Measurements from ENCODE around the gene NR6A1. TPM values are rescaled to one million over a fixed set of nuclear protein-coding genes. Genes with fewer than 3 reads are reported as not detected.

The NR6A1 gene
- total RNA-seq, 1 experiment from 2014 or later = 164 TPM

DNA sequence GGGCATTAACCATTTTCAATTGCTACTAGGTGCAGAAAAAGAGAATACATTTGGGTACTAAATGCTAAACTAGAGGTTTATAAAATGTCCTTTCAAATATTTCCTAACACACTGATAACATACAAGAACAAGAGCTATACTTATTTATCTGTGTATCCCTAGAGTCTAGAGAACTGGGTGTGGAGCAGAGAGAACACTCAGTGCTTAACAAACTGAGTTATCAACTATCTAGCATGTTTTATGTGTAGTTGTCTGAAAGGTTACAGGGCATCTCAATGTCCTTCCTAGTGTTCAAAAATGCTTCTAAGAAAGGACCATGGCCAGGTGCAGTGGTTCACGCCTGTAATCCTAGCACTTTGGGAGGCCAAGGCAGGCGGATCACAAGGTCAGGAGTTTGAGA, 40.3 kb downstream of the NR6A1 start:
- H3K4me3 Mint-ChIP-seq = no peak overlapping the region
- ChIA-PET CTCF (no interaction called here), POLR2A (interaction anchor here (0.7 kb wide), 2 partner anchors 19 to 198 kb away, joined by 3 to 5 read pairs; no protein-coding TSS in a partner anchor)
- H3K4me1 Mint-ChIP-seq = peaks cover 34% of the 10 kb centered on the region
- no peaks in the 10 kb centered on the region for H3K27me3 Mint-ChIP-seq (ENCODE audit: low read depth)
- no peak for DNase-seq (ENCODE audit: low spot score)
- peaks cover 31% of the 10 kb centered on the region for H3K36me3 Mint-ChIP-seq
- ATAC-seq = no peak
- no peaks in the 10 kb centered on the region for H3K9me3 Mint-ChIP-seq
- TF ChIP-seq ZBTB21 (CRISPR knock-in tag; IDR thresholded peaks at IDR 0.05; ENCODE audit: borderline replicate concordance) (no peak), ATF3 (CRISPR knock-in tag; conservative IDR thresholded peaks at IDR 0.05) (no peak), ZNF263 (CRISPR knock-in tag; IDR thresholded peaks at IDR 0.05; ENCODE audit: low read depth) (no peak), GRHL2 (CRISPR knock-in tag; IDR thresholded peaks at IDR 0.05; ENCODE audit: insufficient replicate concordance, severe bottlenecking) (no peak), SP1 (CRISPR knock-in tag; conservative IDR thresholded peaks at IDR 0.05) (no peak), ZBTB43 (CRISPR knock-in tag; IDR thresholded peaks at IDR 0.05) (no peak), HMGXB4 (CRISPR knock-in tag; IDR thresholded peaks at IDR 0.05) (no peak), ZNF423 (CRISPR knock-in tag; IDR thresholded peaks at IDR 0.05) (no peak), ZNF219 (CRISPR knock-in tag; IDR thresholded peaks at IDR 0.05; ENCODE audit: borderline replicate concordance) (no peak), CREB1 (CRISPR knock-in tag; IDR thresholded peaks at IDR 0.05) (no peak), SMAD3 (CRISPR knock-in tag; IDR thresholded peaks at IDR 0.05; ENCODE audit: borderline replicate concordance) (no peak), NFE2L1 (CRISPR knock-in tag; IDR thresholded peaks at IDR 0.05) (no peak), STAT6 (CRISPR knock-in tag; conservative IDR thresholded peaks at IDR 0.05; ENCODE audit: low read depth) (no peak), NR3C1 (CRISPR knock-in tag; conservative IDR thresholded peaks at IDR 0.05; ENCODE audit: low read depth) (no peak), CREM (CRISPR knock-in tag; IDR thresholded peaks at IDR 0.05) (no peak)
- TF ChIP-seq, protein P1, sequence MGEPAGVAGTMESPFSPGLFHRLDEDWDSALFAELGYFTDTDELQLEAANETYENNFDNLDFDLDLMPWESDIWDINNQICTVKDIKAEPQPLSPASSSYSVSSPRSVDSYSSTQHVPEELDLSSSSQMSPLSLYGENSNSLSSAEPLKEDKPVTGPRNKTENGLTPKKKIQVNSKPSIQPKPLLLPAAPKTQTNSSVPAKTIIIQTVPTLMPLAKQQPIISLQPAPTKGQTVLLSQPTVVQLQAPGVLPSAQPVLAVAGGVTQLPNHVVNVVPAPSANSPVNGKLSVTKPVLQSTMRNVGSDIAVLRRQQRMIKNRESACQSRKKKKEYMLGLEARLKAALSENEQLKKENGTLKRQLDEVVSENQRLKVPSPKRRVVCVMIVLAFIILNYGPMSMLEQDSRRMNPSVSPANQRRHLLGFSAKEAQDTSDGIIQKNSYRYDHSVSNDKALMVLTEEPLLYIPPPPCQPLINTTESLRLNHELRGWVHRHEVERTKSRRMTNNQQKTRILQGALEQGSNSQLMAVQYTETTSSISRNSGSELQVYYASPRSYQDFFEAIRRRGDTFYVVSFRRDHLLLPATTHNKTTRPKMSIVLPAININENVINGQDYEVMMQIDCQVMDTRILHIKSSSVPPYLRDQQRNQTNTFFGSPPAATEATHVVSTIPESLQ (CRISPR knock-in tag; IDR thresholded peaks at IDR 0.05) = no peak
- TF ChIP-seq, protein P2, sequence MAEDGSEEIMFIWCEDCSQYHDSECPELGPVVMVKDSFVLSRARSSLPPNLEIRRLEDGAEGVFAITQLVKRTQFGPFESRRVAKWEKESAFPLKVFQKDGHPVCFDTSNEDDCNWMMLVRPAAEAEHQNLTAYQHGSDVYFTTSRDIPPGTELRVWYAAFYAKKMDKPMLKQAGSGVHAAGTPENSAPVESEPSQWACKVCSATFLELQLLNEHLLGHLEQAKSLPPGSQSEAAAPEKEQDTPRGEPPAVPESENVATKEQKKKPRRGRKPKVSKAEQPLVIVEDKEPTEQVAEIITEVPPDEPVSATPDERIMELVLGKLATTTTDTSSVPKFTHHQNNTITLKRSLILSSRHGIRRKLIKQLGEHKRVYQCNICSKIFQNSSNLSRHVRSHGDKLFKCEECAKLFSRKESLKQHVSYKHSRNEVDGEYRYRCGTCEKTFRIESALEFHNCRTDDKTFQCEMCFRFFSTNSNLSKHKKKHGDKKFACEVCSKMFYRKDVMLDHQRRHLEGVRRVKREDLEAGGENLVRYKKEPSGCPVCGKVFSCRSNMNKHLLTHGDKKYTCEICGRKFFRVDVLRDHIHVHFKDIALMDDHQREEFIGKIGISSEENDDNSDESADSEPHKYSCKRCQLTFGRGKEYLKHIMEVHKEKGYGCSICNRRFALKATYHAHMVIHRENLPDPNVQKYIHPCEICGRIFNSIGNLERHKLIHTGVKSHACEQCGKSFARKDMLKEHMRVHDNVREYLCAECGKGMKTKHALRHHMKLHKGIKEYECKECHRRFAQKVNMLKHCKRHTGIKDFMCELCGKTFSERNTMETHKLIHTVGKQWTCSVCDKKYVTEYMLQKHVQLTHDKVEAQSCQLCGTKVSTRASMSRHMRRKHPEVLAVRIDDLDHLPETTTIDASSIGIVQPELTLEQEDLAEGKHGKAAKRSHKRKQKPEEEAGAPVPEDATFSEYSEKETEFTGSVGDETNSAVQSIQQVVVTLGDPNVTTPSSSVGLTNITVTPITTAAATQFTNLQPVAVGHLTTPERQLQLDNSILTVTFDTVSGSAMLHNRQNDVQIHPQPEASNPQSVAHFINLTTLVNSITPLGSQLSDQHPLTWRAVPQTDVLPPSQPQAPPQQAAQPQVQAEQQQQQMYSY (CRISPR knock-in tag; IDR thresholded peaks at IDR 0.05) = no peak
- TF ChIP-seq, protein P3, sequence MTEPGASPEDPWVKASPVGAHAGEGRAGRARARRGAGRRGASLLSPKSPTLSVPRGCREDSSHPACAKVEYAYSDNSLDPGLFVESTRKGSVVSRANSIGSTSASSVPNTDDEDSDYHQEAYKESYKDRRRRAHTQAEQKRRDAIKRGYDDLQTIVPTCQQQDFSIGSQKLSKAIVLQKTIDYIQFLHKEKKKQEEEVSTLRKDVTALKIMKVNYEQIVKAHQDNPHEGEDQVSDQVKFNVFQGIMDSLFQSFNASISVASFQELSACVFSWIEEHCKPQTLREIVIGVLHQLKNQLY (CRISPR knock-in tag; IDR thresholded peaks at IDR 0.05) = no peak
- H3K27ac Mint-ChIP-seq = no peak overlapping the region

Data from WTC11 (cell line).